IPS-18c (cell line): ENCODE data around the gene HDHD2.
"Not testable (repeated sequence)": the region's sequence is repeated elsewhere in the genome, so short reads cannot be mapped to it uniquely, and the experiment has no call there.

Experiments
- H3K4me3 ChIP-seq: 2 replicates; pipeline ENCODE4 v1.7.0; 2013; ENCODE audit warnings: low read depth, mild to moderate bottlenecking, low read length, moderate library complexity; ENCODE audit not compliant: insufficient read depth
- H3K9me3 ChIP-seq: one replicate; pipeline ENCODE4 v1.6.1; 2013; ENCODE audit warnings: mild to moderate bottlenecking, low read length, moderate library complexity; ENCODE audit not compliant: control insufficient read depth, insufficient read depth

The HDHD2 gene, protein sequence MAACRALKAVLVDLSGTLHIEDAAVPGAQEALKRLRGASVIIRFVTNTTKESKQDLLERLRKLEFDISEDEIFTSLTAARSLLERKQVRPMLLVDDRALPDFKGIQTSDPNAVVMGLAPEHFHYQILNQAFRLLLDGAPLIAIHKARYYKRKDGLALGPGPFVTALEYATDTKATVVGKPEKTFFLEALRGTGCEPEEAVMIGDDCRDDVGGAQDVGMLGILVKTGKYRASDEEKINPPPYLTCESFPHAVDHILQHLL

DNA sequence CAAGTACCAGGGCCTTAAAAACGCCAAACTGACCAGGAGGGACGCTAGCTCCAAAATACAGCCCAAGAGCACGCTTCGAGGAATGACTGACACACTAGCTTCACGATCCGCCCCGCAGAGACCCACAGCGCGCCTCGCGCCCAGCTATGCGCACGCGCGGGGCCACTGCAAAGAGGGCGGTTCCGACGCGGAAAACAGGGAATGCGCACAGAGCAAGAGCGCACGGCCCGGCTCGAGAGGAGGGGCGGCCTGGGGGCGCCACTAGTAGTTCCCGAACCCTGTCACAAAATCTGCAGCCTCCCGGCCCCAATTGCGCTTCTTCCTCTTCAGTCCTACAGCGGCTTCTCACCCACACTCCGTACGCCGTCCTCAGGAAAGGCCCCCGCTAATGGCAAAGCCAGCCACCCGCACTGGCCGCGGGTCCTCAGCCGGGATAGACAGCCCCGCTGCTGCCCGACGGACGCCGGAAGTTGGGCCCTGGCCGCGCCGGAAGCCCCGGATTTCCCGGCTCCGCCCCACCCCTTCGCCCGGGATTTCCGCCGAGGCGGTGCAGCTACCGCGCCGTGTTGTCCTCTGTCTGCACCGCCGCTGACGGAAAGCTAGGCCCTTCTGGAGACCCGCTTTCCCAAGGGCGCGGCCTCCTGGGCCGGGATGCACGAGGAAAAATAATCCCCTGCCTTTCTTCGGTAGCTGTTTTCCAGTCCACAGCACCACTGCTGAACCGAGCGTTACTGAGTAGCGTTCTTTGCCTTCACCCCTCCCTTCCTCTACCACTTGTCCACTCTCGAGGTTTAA lies at the start of gene HDHD2:
Gene HDHD2 (minus strand): TSS at position 472 of the 795 bp plus-strand sequence. CDS start 14,061 bp downstream, outside the sequence.
- no peaks in the 10 kb centered on the region for H3K9me3 ChIP-seq
- H3K4me3 ChIP-seq: peak within 1 kb of the TSS; percentile 96

DNA sequence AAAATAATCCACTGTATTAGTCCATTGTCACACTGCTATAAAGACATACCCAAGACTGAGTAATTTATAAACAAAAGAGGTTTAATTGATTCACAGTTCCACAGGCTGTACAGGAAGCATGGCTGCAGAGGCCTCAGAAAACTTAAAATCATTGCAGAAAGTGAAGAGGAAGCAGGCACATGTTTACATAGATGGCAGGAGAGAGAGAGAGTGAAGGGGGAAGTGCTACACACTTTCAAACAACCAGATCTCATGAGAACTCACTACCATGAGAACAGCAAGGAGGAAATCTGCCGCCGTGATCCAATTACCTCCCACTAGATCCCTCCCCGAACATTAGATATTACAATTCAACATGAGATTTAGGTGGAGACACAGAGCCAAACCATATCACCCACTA lies 45.7 kb upstream of the HDHD2 start:
- not testable (repeated sequence) for H3K9me3 ChIP-seq, H3K4me3 ChIP-seq

DNA sequence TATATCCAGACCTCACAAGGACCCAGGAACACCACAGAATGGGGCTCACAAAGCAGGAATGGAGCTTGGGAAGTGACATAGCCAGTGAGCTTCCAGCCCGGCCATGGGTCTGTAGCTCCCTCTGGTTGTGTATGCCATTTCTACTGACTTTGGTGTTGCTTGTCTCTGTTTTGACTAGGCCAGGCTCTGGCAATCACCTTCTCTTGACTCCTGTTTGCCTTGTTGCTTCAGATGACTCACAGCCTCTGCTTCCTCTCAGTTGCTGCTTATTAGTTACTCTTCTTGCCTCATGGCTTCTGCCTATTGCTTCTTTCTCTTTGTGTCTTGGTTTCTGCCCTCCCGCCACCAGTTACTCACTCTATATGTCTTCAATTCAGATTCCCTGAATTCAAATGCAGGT lies 41.7 kb upstream of the HDHD2 start:
- Histone ChIP-seq H3K4me3 (no peak overlapping the region), H3K9me3 (no peaks in the 10 kb centered on the region)

DNA sequence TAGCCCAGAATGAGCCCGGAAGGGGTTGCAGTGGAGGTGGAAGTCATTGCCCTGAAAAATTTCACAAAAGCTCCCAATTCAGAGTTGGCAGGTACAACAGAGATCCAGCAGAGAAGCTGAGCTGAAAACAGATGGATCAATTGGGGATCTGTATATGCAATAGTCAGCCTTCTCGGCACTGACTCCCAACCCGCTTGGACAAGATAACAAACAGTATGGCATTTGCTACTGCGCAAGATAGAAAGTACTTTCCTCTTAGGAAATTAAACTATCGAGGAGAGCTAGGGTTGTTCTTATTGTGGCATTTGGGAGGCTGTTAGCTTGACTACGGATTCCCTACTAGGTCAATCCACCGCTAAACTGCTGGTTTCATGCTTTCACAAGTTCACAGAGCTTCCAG lies 37.4 kb upstream of the HDHD2 start:
- Histone ChIP-seq H3K9me3 (no peaks in the 10 kb centered on the region), H3K4me3 (no peak overlapping the region)

DNA sequence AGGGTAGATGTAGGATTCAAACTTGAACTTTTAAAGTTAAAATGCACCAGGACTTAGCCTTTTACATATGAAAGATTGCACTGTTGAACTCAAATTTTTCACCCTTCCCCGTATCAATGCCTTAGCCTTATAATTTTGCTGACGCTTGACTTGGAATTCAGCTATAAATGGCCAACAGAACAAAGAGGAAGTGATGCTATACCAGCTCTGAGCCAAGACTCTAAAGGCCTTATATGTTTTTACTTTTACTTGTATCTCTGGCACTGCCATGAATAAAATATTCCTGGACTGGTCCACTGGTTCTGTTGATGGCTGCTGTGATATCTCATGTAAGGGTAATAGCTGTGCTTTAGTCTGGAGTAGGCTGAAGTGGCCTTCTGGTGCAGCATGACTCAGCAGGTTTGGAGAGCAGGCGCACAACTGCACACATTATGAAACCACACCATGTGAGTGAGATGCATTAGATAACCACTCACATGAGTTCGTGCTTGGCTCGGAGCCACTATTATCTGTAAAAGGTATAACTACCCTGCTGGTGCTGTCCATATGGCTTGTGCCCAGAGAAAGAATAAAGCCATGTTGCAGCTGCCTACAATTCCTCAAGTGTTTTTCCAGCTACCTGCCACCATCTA lies 34.2 kb upstream of the HDHD2 start:
- H3K4me3 ChIP-seq: no peak overlapping the region
- H3K9me3 ChIP-seq: no peaks in the 10 kb centered on the region

DNA sequence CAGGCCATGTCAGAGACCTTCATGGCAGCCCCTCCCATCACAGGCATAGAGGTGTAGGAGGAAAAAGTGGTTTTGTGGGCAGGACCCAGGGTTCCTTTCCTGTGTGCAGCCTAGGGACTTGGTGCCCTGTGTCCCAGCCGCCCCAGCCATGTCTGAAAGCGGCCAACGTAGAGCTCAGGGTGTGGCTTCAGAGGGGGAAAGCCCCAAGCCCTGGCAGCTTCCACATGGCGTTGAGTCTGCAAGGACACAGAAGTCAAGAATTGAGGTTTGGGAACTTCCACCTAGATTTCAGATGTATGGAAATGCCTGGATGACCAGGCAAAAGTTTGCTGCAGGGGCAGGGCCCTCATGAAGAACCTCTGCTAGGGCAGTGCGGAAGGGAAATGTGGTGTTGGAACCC lies 31.9 kb upstream of the HDHD2 start:
- H3K4me3 ChIP-seq, H3K9me3 ChIP-seq: not testable (repeated sequence)

DNA sequence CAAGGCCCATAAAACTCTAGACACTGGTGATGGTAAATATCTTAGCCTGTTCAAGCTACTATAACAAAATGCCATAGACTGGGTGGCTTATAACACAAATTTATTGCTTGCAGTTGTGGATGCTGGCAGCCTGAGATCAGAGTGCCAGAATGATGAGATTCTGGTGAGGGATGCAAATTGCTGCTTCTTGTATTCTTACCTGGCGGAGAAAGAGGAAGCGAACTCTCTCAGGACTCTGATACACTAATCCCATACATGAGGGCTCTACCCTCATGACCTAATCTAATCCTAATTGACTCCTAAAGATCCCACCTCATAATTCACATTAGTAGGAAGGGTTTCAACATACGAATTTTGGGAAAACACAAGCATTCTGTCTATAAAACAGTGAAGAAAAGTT lies 30.5 kb upstream of the HDHD2 start:
- no peak overlapping the region for H3K4me3 ChIP-seq
- no peaks in the 10 kb centered on the region for H3K9me3 ChIP-seq

DNA sequence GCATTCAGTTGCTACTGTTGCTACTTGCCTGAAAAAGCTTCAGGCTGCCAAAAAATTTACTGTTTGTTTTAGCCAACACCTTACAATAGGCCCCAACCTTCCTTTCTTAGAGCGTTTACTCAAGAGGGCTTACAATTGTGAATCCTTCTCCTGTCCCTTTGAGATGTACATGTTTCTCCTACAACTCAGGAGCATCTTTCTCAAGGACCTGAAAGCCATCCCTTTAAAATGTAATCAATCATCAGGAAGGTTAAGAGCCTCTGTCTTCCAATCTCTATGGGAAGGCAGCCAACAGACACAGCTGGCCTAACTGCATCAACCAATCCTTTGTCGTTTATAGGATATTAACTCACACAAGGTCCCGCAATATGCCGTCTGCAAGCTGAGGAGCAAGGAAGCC lies 29.2 kb upstream of the HDHD2 start:
- no peak overlapping the region for H3K4me3 ChIP-seq
- no peaks in the 10 kb centered on the region for H3K9me3 ChIP-seq

DNA sequence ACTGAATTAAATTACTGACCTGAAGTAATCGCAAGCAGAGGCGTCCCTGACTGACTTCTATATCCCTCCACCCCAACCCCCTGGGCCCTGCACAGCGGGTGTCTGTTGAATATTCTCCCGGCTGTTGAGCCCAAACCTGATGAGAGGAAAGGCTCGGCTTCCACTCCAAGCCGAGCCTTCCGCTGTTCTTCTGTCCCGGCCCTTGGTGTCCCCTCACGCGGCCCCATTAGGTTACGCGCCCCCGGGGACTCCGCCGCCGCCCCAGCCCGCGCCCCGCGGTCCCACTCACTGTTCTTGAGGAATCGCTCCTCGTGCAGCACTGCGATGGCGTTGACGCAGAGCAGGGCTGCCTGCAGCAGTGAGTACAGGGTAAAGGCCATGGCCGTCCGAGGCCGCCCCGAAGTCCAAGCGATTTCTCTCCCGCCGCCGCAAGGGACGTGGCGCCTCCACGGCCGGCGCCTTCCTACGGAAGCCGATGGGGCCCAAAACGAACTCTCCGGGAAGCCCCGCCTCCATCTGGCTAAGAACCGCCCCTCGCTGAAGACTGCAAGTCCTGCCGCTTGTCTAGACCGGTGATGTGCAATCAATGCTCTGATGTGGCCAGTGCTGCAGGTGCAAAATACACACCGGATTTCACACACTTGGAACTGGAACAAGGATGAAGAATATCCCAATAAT lies 25.7 kb upstream of the HDHD2 start, which contains the start of gene IER3IP1:
Gene IER3IP1 (minus strand): TSS at position 467 of the 678 bp plus-strand sequence. CDS start 87 bp downstream, at position 380.
- no peaks in the 10 kb centered on the region for H3K9me3 ChIP-seq
- H3K4me3 ChIP-seq: peak within 1 kb of the TSS; percentile 96

DNA sequence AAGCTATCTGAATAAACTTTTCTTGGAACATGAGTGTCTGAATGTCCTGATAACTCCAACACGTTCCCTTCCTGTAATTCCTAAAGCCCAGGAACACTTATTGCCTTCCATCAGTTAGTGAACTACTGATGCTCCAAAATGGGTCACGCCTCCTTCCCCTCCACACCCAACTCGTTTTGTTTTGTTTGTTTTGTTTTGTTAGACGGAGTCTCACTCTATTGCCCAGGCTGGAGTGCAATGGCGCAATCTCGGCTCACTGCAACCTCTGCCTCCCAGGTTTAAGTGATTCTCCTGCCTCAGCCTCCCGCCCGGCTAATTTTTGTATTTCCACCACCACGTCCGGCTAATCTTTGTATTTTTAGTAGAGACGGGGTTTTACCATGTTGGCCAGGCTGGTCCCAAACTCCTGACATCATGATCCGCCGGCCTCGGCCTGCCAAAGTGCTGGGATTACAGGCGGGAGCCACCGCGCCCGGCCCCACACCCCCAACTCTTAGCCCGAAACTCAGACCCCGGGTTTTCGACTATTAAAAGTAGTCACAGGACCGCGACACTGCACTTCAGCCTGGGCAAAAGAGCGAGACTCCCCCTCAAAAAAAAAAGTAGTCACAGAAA lies 25.1 kb upstream of the HDHD2 start:
- Histone ChIP-seq H3K9me3 (no peaks in the 10 kb centered on the region), H3K4me3 (peak overlapping the region; percentile 96)

DNA sequence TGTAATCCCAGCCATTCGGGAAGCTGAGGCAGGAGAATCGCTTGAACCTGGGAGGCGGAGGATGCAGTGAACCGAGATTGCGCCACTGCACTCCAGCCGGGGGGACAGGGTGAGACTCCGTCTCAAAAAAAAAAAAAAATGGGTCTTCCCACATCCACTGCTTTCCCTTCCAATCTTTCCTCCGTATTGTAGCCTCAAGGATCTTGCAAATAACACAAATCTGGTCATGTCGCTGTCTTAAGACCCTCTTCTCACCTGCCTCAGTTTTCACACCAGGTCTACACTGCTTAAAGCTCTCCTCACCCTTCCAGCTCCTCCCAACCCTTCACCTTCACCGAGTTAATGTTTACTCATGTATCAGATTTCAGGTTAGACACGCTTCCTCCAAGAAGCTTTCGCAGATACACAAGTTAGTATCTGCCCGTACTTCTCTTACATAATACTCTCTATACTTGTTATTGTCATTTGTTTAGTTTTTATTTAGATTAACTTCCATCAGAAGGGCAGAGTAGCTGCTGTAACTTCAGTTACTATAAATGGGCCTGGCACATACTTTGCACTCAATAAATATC lies 24.3 kb upstream of the HDHD2 start:
- H3K4me3 ChIP-seq: peak overlapping the region; percentile 96; the same call in 1 of the 2 replicates
- H3K9me3 ChIP-seq: no peaks in the 10 kb centered on the region

DNA sequence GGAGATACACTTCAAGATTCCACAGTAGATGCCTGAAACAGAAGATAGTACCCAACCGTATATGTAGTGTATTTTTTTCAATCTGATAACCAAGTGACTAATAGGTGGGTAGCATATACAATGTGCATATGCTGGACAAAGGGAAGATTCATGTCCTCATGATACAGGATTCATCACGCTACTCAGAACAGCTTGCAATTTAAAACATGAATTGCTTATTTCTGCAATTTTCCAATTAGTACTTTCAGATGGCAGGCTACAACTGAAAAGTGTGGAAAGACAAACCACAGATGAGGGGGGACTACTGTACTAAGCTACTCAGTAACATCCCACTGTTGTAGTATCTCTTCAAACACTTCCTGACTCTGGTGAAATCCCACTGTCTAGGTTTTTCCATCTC lies 22.2 kb upstream of the HDHD2 start:
- Histone ChIP-seq H3K4me3 (no peak overlapping the region), H3K9me3 (no peaks in the 10 kb centered on the region)

DNA sequence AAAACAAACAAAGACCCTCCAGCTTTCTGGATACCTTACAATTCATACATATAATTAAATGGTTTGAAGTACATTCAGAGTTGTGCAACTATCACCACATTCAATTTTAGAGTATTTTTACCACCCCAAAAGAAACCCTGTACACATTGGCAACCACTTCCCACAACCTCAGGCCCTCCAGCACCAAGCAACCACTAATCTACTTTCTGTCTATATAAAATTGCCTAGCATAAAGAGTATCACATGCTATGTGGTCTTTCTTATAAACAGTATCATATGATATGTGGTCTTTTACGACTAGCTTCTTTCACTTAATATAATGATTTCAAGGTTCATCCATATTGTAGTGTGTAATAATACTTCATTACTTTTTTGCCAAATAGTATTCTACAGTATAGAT lies 18.6 kb upstream of the HDHD2 start:
- Histone ChIP-seq H3K9me3 (no peaks in the 10 kb centered on the region), H3K4me3 (no peak overlapping the region)

DNA sequence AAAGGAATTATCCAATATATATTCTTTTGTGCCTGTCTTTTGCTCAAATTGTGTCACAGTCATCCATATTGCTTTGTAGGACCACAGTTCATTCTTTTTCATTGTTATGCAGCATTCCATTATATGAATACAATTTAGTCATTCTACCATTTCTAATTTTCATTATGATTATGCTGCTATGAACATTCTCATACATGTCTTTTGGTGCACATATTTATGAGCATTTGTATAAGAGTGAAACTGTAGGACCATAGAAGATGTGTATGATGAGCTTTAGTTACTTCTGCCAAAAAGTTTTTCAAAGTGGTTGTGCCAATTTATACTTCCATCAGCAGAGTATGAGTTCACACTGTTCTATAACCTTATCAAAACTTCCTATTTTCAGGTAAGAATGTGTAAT lies 18.2 kb upstream of the HDHD2 start:
- no peaks in the 10 kb centered on the region for H3K9me3 ChIP-seq
- no peak overlapping the region for H3K4me3 ChIP-seq

DNA sequence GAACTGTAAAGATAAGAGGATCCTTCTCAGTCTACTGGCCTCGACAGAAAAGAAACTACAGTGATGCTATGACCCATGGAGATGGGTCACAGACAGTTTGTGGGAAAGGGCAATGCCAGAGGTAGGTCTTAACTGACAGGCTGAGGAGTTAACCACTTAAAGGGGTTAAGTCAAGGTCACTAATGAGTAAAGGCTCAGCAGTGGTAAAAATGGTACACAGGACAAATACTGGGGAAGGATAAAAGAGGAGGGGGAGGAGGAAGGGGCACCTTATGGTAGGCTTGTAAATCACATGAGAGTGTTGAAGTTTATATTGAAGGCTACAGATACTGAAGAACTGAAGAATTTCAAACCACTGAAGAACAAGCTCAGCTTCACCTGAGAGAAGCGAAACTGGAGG lies 16.0 kb upstream of the HDHD2 start:
- no peak overlapping the region for H3K4me3 ChIP-seq
- no peaks in the 10 kb centered on the region for H3K9me3 ChIP-seq

DNA sequence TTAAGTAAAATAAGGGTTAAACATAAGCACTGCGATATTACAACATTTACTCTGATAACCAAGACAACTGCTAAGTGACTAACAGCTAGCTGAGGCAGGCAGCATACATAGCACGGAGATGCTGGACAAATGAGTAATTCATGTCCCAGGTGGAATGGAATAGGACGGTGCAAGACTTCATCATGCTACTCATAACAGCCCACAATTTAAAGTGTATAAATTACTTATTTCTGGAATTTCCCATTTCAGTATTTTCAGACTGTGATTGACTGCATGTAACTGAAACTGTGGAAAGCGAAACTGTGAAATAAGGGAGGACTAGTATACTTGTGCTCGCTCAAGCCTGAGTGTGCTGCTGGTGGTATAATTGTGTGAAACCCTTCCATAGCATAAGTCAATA lies 12.9 kb upstream of the HDHD2 start:
- Histone ChIP-seq H3K9me3 (no peaks in the 10 kb centered on the region), H3K4me3 (no peak overlapping the region)

DNA sequence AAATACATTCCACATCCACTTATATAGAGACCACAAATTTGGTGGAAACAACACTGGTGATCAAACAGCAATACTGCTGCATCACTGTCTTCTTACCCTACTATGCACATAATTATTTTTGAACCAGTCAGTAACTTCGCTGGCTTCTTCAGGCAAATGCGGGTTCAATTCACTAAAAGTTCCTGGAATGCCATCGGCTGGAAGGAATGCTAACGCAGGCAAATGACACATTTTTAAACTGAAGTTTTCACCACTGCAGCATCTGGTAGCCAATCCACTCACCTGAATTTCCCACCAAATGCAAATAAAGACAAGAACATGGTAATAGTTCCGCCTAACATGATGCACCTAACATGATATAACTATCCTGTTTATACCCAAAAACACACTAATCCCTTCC lies 10.0 kb upstream of the HDHD2 start:
- Histone ChIP-seq H3K4me3 (no peak overlapping the region), H3K9me3 (no peaks in the 10 kb centered on the region)
